Rectal smooth muscle tissue (tissue), 1 donor: ENCODE data around the gene FHOD3.

Experiments used
- H3K27ac ChIP-seq: one replicate; pipeline ENCODE4 v1.7.0; 2013; ENCODE audit warnings: low read depth, low read length, inconsistent platforms
- H3K27me3 ChIP-seq: one replicate; pipeline ENCODE4 v1.7.0; 2013; ENCODE audit warnings: low read length; ENCODE audit not compliant: control insufficient read depth, insufficient read depth
- H3K36me3 ChIP-seq: one replicate; pipeline ENCODE4 v1.7.0; 2013; ENCODE audit warnings: low read length; ENCODE audit not compliant: control insufficient read depth, insufficient read depth
- H3K4me1 ChIP-seq: one replicate; pipeline ENCODE4 v1.7.0; 2013; ENCODE audit warnings: low read length; ENCODE audit not compliant: control insufficient read depth, insufficient read depth
- H3K4me3 ChIP-seq: one replicate; pipeline ENCODE4 v1.7.0; 2013; ENCODE audit warnings: low read length
- H3K9ac ChIP-seq: one replicate; pipeline ENCODE4 v1.7.0; 2013; ENCODE audit warnings: low read length

Gene FHOD3

DNA sequence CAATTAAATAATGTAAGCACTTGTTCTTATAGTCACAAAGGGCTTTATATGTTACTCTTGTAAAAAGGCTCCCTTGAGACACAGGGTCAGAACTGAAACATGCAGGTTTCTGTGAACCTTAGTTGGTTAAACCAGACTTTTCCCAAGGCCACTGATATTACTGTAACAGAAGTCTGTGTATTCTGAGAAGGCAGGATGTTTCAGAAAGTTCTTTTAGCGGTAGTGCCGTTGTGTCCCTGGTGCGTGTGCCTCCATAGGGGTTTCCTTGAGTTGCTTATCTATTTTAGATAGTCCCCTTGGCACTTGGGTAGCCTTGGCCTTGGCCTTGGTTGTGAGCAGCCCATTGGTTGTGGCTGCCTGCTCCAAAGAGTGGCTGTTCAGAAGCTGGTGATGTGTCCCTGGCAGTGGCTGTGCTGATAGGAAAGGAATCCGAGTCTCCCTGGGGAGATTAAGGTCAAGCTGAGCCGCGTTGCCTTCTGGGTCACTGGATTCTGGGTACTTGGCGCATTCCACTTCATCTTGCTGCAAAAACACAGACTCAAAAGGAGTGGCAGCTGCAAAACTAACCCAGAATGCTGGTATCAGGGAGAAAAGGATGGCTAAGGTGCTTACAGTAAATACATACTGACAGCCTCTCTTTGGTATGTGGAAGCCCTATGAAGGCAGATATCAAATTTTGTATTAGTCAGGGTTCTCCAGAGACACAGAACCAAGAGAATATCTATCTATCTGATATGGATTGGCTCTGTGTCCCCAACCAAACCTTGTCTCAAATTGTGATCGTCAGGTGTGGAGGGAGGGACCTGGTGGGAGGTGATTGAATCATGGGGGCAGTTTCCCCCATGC, 69.7 kb downstream of the FHOD3 start:
- no peak overlapping the region for H3K4me3 ChIP-seq
- H3K36me3 ChIP-seq: no peaks in the 10 kb centered on the region
- no peak overlapping the region for H3K27ac ChIP-seq
- H3K27me3 ChIP-seq: no peaks in the 10 kb centered on the region
- no peak overlapping the region for H3K9ac ChIP-seq
- H3K4me1 ChIP-seq: no peaks in the 10 kb centered on the region

DNA sequence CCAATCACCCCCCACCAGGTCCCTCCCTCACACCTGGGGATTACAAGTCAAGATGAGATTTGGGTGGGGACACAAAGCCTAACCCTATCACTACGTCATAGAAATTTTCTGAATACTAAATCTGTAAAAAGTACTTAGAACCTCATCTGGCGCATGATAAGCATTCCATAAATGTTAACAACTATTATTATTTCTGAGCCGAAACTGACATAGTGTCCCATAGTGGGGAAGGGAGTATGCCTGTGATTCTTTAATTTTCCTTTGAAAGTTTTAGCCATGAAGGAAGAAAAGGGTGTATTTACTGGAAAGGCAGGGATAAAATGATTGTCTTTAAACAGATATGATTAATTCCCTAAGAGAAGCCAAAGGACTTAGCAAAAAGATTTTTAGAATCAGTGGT, 71.4 kb downstream of the FHOD3 start:
- no peak overlapping the region for H3K9ac ChIP-seq
- no peaks in the 10 kb centered on the region for H3K27me3 ChIP-seq
- H3K4me1 ChIP-seq: no peaks in the 10 kb centered on the region
- H3K4me3 ChIP-seq: no peak overlapping the region
- no peak overlapping the region for H3K27ac ChIP-seq
- H3K36me3 ChIP-seq: no peaks in the 10 kb centered on the region

DNA sequence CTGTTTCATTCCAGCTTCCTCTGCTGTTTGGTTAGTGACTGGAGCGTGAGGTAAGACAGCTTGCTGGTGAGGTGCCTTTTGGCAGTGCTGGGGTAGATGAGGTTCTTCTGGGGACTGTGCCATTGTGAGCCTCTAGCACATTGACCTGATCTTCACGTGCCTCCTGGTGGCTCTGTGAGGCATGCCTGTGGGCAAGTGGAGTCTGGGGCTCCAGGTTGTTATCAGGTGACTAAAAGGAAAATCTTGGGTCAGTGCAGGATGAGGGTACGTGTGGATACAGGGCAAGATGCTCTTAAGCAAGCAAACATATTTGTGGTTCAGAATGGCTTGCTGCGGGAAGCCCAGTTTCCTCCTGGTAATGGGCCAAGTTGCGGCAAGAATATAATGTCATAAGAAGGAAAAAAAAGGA, 75.4 kb downstream of the FHOD3 start:
- no peak overlapping the region for H3K4me3 ChIP-seq
- no peak overlapping the region for H3K27ac ChIP-seq

DNA sequence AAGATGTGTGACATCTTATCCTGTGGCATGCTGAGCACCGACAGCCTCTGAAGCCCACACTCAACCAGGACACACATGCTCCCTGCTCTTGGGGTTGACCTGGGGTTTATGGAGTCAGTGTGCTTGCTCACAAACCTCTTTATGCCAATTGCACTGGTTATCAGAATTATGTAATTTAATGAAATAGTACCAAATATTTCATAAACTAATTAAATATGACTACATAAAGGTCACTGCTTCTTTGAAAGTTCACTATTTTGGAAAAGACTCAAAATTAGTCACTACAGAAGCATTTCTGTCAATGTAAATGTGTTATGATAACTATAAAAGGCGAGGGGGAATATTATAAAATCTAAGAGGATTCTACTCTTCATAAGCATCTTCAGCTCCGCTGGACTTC, 76.7 kb downstream of the FHOD3 start:
- no peak overlapping the region for H3K4me3 ChIP-seq
- no peaks in the 10 kb centered on the region for H3K4me1 ChIP-seq

More for the DNA sequence above, 75.4 kb downstream of the FHOD3 start:
- Histone ChIP-seq H3K36me3 (no peaks in the 10 kb centered on the region), H3K4me1 (no peaks in the 10 kb centered on the region), H3K9ac (no peak overlapping the region), H3K27me3 (no peaks in the 10 kb centered on the region)

DNA sequence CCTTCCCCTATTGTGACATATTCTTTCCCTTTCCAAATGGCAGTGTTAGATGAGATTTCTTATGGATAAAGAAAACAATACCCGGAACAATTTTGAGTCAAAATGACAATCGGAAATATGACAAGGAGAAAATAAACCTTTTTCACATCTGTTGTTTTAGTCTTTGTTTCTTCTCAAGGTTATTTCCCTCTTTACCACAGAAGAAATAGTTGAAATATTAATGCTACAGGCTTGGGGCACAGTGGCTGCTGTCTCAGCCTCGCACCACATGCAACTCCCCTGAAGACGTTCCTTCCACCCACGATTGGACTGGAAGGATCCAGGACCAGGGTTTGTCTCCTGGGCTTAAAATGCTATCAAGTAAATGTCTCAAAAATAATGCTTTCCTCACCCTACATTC, 77.6 kb downstream of the FHOD3 start:
- no peak overlapping the region for H3K9ac ChIP-seq
- no peaks in the 10 kb centered on the region for H3K36me3 ChIP-seq
- H3K4me3 ChIP-seq: no peak overlapping the region
- no peaks in the 10 kb centered on the region for H3K27me3 ChIP-seq
- no peak overlapping the region for H3K27ac ChIP-seq
- no peaks in the 10 kb centered on the region for H3K4me1 ChIP-seq

More for the DNA sequence above, 76.7 kb downstream of the FHOD3 start:
- no peaks in the 10 kb centered on the region for H3K36me3 ChIP-seq
- H3K9ac ChIP-seq: no peak overlapping the region
- H3K27me3 ChIP-seq: no peaks in the 10 kb centered on the region
- H3K27ac ChIP-seq: no peak overlapping the region

DNA sequence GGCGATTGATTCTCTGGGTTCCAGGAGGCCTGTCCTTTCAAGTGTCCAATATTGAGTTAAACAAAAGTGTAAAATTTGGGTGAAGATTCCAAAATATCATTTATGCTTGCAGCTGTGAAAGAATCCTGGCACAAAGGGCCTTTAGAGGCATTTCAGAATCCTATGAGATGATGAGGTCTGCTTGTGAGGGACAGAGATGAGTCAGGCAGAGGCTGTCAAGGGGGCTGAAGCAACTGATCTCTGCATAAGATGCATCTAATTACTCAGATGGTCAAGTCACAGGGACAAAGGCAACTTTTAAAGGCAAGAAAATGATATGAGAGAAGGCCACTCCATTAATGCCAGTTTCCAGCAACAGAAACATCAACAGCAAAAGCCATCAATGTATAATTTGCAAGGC, 78.8 kb downstream of the FHOD3 start:
- H3K4me1 ChIP-seq: no peaks in the 10 kb centered on the region
- no peaks in the 10 kb centered on the region for H3K36me3 ChIP-seq
- H3K4me3 ChIP-seq: no peak overlapping the region
- no peaks in the 10 kb centered on the region for H3K27me3 ChIP-seq
- no peak overlapping the region for H3K9ac ChIP-seq
- H3K27ac ChIP-seq: no peak overlapping the region

DNA sequence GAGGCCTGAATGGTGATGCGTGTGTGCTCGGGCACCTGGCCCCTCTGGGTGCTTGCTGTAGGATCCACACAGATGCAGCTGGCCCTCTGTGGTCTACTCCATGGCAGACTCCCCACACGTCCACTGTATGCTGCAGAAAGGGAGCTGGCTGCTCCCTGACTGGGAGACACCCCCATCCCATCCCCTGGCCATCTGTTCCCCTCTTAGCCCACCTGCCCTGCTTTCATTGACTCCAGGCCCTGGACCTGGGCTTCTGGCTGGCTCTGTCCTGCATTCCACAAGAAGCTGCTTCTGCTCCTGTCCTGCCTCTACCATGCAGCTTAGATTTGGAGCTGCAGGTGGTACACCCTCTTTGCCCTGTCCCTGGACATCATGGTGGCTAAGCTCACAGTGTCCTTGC, 80.1 kb downstream of the FHOD3 start:
- no peaks in the 10 kb centered on the region for H3K36me3 ChIP-seq
- no peak overlapping the region for H3K9ac ChIP-seq
- H3K4me1 ChIP-seq: no peaks in the 10 kb centered on the region
- no peaks in the 10 kb centered on the region for H3K27me3 ChIP-seq
- H3K27ac ChIP-seq: no peak overlapping the region
- no peak overlapping the region for H3K4me3 ChIP-seq

DNA sequence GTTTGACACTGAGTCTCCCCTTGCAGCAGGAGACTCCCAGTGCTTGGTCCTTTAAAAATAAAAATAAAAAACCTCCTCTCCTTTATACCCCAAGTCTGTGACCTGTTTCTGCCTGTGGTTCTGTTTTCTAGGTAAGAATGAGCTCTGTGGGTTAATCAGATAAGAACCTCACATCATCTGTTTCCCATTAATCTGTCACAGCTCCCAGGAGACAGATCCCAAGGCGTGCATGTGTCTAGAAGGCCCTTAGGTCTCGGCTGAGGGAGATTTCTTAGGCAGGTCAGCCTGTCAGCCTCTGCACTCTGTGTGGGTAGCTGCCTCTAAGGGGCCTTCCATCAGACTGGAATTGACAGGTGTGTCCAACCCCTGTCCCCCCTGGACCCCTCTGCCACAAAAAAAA, 80.7 kb downstream of the FHOD3 start:
- Histone ChIP-seq H3K9ac (no peak overlapping the region), H3K27ac (no peak overlapping the region)

DNA sequence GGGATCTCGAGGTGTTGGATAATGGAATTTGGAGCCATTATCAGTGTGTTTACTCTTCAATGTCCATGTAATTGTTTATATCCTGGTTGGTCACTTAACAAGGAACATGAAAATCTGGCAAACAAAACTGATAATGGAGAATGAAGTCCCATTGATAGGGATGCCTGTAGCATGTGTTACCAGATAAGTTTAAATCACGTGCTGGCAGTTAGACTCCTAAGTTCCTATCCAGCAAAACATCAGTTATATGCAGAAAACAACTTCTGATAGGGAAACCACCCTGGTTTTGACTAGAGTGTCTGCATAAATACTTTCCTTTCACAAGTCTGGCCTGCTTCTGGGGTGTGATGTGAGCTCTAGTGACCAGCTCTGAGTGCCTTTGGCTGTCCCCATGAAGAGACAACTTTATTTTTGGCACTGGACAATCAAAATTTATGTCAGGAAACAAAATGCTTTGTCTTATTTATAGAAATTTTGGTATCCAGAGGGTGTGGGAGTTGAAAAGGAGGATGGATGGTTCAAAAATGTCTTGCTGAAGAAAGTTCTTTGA, 82.0 kb downstream of the FHOD3 start:
- Histone ChIP-seq H3K4me1 (no peaks in the 10 kb centered on the region), H3K4me3 (no peak overlapping the region), H3K36me3 (no peaks in the 10 kb centered on the region), H3K27ac (no peak overlapping the region), H3K9ac (no peak overlapping the region), H3K27me3 (no peaks in the 10 kb centered on the region)

More for the DNA sequence above, 80.7 kb downstream of the FHOD3 start:
- H3K27me3 ChIP-seq: no peaks in the 10 kb centered on the region
- no peaks in the 10 kb centered on the region for H3K4me1 ChIP-seq
- no peak overlapping the region for H3K4me3 ChIP-seq
- H3K36me3 ChIP-seq: no peaks in the 10 kb centered on the region

DNA sequence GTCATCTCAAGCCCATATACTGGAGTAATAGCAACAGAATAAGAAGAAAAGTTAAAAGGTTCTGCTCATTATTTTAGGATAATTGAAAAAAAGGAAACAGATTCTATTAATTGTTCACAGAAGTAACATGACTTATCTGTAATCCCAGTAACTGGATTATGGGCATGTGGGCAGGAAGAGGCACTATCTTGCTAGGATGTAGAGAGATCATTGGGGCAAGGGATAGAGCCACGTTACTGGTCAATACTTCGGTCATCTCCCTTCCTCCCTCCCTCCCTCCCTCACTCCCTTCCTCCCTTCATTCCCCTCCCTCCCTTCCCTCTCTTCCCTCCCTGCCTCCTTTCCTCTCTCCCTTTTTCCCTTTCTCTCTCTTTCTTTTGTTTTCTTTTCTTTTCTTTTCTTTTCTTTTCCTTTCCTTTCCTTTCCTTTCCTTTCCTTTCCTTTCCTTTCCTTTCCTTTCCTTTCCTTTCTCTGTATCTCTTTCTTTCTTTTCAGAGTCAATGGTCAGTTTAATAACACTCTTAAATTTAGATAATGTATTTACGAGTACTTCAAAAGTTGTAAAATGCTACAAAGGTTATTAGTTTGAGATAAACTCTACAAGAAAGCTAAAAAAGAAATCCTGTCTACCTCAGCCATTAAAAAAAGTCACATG, 82.8 kb downstream of the FHOD3 start:
- H3K27ac ChIP-seq: no peak overlapping the region
- no peaks in the 10 kb centered on the region for H3K27me3 ChIP-seq
- H3K4me1 ChIP-seq: no peaks in the 10 kb centered on the region
- H3K4me3 ChIP-seq: no peak overlapping the region
- no peaks in the 10 kb centered on the region for H3K36me3 ChIP-seq
- no peak overlapping the region for H3K9ac ChIP-seq

DNA sequence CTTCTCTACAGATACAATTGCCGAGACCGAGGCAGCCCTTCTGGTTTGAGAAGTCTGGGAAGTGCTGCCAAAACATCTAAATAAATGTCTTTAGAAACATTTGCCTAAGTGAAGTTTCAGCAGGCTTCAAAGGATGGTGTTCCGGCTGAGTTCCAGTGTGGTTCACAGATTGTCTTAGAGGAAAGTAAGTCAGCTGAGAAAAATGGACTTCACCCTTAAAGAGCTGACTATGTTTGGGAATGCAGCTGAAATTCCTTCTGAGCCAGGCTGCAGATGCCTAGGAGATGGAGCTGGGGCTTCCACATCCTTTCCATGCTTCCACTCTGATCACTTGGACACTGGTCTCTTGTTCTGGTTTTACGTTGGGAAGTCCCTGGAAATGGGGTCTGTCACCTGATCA, 83.6 kb downstream of the FHOD3 start:
- no peak overlapping the region for H3K4me3 ChIP-seq
- H3K27me3 ChIP-seq: no peaks in the 10 kb centered on the region
- H3K27ac ChIP-seq: no peak overlapping the region
- H3K4me1 ChIP-seq: no peaks in the 10 kb centered on the region
- H3K9ac ChIP-seq: no peak overlapping the region
- no peaks in the 10 kb centered on the region for H3K36me3 ChIP-seq

DNA sequence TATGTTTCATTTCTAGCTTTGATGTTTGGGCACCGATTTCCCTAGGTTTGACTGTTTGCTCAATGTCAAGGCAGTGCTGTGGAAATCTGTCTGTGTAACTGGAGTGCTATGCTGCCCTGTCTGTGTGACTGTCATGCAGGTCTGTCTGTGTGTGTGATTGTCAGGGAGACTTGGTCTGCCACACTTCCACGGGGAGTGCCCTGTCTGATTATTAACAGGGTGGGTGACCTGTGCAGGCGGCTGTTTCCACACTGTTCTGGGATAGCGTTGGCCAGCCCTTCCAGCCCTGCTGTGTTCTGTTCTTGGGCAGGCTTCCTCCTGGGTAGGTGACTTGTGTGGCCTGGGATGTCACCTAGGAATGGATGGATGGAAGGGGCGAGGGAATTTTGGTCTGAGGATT, 85.3 kb downstream of the FHOD3 start:
- Histone ChIP-seq H3K4me1 (no peaks in the 10 kb centered on the region), H3K4me3 (no peak overlapping the region), H3K27ac (no peak overlapping the region), H3K36me3 (no peaks in the 10 kb centered on the region), H3K9ac (no peak overlapping the region), H3K27me3 (no peaks in the 10 kb centered on the region)
